ENCODE measurements around the gene PRDX5. TPM values are rescaled to one million over a fixed set of nuclear protein-coding genes. Genes with fewer than 3 reads are reported as not detected.

The PRDX5 gene
- total RNA-seq, 6 experiments from 2014 or later, result 161 to 207 (median 186) TPM

DNA sequence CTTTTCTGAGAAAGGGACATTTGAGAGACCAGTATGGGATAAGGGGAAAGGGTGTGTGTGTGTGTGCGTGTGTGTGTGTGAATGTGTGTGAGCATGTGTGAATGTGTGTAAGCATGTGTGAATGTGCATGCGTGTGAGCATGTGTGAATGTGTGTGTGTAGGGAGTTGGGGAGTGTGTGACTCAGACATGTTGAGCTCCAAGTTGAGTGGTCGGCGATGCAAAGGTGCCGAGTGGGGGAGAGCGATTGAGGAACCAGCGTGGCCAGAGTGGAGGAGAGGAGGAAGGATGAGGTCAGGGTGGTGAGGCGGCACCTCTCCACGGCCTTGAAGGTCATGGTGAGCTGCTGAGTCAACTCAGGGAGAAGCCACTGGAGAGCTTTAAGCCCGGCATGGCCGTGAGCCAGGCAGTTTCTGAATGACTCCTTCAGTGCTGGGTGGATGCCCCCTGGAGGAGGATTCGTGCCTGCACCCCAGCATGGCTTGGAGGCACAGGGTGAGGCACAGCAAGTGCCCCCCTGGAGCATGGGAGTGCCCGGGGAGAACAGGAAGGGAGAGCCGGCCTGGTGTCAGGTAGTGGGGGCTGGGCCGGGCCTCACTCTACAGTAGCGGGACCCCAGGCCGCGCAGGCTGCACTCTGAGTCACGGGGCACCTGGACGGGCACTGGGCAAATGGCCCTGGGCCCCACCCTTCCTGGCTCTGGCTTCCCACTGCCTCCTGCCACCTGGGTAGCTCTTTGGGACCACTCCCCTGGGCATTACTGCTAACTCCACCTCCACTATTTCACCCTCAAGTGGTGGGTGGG lies 13.8 kb downstream of the PRDX5 start:
- Mint-ChIP-seq H3K4me1 (ENCODE audit: low read depth) (peaks cover 22% of the 10 kb centered on the region), H3K27ac (peak overlapping the region; percentile 25), H3K27me3 (ENCODE audit: insufficient read depth) (peaks cover 6% of the 10 kb centered on the region), H3K9me3 (no peaks in the 10 kb centered on the region; the same call in 1 of the 2 replicates), H3K36me3 (ENCODE audit: low read depth) (no peaks in the 10 kb centered on the region), H3K4me3 (peak overlapping the region; percentile 12)
- TF ChIP-seq, protein P1, sequence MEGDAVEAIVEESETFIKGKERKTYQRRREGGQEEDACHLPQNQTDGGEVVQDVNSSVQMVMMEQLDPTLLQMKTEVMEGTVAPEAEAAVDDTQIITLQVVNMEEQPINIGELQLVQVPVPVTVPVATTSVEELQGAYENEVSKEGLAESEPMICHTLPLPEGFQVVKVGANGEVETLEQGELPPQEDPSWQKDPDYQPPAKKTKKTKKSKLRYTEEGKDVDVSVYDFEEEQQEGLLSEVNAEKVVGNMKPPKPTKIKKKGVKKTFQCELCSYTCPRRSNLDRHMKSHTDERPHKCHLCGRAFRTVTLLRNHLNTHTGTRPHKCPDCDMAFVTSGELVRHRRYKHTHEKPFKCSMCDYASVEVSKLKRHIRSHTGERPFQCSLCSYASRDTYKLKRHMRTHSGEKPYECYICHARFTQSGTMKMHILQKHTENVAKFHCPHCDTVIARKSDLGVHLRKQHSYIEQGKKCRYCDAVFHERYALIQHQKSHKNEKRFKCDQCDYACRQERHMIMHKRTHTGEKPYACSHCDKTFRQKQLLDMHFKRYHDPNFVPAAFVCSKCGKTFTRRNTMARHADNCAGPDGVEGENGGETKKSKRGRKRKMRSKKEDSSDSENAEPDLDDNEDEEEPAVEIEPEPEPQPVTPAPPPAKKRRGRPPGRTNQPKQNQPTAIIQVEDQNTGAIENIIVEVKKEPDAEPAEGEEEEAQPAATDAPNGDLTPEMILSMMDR (IDR thresholded peaks at IDR 0.05), result peak; percentile 86
- DNase-seq, result peak; percentile 92

DNA sequence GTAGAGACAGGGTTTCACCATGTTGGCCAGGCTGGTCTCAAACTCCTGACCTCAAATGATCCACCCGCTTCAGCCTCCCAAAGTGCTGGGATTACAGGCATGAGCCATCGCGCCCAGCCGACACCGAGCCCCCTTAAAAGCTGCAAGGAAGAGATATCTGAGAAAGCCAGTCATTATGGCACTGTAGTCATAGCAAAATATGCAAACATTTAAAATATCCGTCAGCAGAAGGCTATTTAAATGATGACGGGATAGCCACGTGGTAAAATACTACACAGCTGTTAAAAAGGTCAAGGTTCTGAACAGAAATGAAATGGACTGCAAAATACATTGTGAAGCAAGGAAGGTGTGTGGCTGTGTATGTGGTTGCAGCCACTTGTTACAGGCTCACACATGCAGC lies 15.6 kb downstream of the PRDX5 start:
- TF ChIP-seq, protein P1 (IDR thresholded peaks at IDR 0.05), result no peak
- no peaks in the 10 kb centered on the region for H3K9me3 Mint-ChIP-seq
- H3K27me3 Mint-ChIP-seq (ENCODE audit: insufficient read depth), result peaks cover 7% of the 10 kb centered on the region; the same call in 1 of the 2 replicates
- H3K27ac Mint-ChIP-seq, result no peak overlapping the region
- H3K4me3 Mint-ChIP-seq, result no peak overlapping the region
- peaks cover 22% of the 10 kb centered on the region for H3K4me1 Mint-ChIP-seq (ENCODE audit: low read depth)
- DNase-seq, result no peak
- H3K36me3 Mint-ChIP-seq (ENCODE audit: low read depth), result no peaks in the 10 kb centered on the region

DNA sequence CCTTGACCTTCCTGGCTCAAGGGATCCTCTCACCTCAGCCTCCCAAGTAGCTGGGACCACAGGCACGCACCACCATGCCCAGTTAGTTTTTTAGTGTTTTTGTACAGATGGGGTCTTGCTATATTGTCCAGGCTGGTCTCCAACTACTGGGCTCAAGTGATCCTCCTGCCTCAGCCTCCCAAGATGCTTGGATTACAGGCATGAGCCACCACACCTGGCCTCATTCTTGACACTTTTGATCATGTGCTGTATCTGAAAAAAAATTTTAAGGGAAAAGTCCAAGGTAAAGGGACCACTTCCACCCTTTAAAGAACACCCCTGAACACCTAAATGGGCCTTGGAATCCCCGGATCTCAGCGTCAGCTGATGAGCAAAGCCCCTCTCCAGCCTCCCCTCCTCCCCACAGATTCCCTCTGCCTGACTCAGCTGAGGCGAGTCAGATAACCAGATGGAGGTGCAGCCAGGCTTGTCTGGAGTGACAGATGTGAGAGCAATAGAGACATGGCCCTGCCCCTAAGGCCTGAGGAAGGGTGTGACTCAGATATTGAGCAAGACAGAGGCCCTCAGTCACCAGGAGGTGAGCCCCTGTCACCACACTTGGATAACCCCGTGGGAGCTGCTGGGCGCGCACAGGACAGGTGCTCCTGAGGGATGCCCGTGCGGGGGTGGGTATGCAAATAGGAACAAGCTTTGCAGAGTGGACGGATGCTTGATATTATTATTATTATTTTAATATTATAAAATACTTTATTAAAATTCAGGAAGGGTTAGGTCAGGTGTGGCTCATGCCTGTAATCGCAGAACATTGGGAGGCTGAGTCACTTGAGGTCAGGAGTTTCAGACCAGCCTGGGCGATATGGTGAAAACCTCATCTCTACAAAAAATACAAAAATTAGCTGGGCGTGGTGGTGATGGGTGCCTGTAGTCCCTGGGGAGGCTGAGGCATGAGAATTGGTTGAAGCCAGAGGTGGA lies 17.1 kb downstream of the PRDX5 start:
- DNase-seq, result peak; percentile 94
- Mint-ChIP-seq H3K4me1 (ENCODE audit: low read depth) (peaks cover 22% of the 10 kb centered on the region), H3K9me3 (no peaks in the 10 kb centered on the region), H3K27ac (peak overlapping the region; percentile 78), H3K4me3 (peak overlapping the region; percentile 41), H3K27me3 (ENCODE audit: insufficient read depth) (peaks cover 4% of the 10 kb centered on the region; the same call in 1 of the 2 replicates), H3K36me3 (ENCODE audit: low read depth) (no peaks in the 10 kb centered on the region)
- TF ChIP-seq, protein P1 (IDR thresholded peaks at IDR 0.05), result no peak

DNA sequence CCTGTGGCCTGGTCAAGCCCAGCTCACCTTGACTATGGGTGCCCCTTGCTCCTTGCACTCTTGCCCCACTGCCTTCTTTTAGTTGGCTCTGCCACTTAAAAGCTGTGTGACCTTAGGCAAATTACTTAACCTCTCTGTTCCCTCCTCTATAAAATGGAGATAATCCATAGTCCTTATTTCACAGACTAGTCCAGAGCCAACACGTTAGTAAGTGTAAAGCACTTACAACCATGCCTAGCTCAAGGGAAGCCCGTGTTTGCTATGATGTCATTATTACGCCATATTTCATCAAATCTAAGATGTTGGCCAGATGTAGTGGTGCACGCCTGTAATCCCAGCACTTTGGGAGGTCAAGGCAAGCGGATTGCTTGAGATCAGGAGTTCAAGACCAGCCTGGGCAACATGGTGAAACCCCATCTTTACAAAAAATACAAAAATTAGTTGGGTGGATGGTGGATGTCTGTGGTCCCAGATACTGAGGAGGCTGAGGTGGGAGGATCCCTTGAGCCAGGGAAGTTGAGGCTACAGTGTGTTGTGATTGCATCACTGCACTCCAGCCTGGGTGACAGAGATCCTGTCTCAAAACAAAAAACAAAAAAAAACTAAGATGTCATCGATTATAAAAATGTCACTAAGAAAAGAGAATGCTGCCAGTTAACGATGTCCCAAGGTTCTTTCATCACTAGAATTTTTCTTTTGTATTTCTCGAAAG lies 19.8 kb downstream of the PRDX5 start:
- TF ChIP-seq, protein P1 (IDR thresholded peaks at IDR 0.05), result no peak
- Mint-ChIP-seq H3K4me1 (ENCODE audit: low read depth) (peaks cover 12% of the 10 kb centered on the region), H3K36me3 (ENCODE audit: low read depth) (no peaks in the 10 kb centered on the region), H3K9me3 (no peaks in the 10 kb centered on the region), H3K27ac (no peak overlapping the region), H3K27me3 (ENCODE audit: insufficient read depth) (peaks cover 5% of the 10 kb centered on the region; the same call in 1 of the 2 replicates), H3K4me3 (no peak overlapping the region)
- no peak for DNase-seq

DNA sequence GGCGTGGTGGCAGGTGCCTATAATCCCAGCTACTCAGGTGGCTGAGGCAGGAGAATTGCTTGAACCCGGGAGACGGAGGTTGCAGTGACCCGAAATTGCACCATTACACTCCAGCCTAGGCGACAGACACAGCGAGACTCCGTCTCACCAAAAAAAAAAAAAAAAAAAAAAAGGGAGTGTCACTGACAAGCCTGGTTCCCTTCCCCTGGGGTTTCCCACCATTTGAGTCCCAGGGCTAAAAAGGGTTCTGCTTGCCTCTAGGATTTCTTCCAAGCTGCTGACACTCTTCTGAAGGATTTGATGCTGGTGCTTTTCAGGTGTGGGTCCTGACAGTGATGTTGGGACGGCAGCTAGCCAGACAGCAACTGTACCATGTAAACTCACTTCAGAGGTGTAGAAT lies 20.8 kb downstream of the PRDX5 start:
- peaks cover 12% of the 10 kb centered on the region for H3K4me1 Mint-ChIP-seq (ENCODE audit: low read depth)
- TF ChIP-seq, protein P1 (IDR thresholded peaks at IDR 0.05), result no peak
- no peak overlapping the region for H3K4me3 Mint-ChIP-seq
- H3K36me3 Mint-ChIP-seq (ENCODE audit: low read depth), result no peaks in the 10 kb centered on the region
- H3K9me3 Mint-ChIP-seq, result no peaks in the 10 kb centered on the region
- H3K27ac Mint-ChIP-seq, result no peak overlapping the region
- DNase-seq, result no peak
- peaks cover 5% of the 10 kb centered on the region; the same call in 1 of the 2 replicates for H3K27me3 Mint-ChIP-seq (ENCODE audit: insufficient read depth)
